ENCODE measurements around the gene ATXN3.
A peak's percentile ranks its signal among the peaks of the same experiment; 100 is the strongest.
"Not testable (repeated sequence)": the region's sequence is repeated elsewhere in the genome, so short reads cannot be mapped to it uniquely, and the experiment has no call there.

The ATXN3 gene

DNA sequence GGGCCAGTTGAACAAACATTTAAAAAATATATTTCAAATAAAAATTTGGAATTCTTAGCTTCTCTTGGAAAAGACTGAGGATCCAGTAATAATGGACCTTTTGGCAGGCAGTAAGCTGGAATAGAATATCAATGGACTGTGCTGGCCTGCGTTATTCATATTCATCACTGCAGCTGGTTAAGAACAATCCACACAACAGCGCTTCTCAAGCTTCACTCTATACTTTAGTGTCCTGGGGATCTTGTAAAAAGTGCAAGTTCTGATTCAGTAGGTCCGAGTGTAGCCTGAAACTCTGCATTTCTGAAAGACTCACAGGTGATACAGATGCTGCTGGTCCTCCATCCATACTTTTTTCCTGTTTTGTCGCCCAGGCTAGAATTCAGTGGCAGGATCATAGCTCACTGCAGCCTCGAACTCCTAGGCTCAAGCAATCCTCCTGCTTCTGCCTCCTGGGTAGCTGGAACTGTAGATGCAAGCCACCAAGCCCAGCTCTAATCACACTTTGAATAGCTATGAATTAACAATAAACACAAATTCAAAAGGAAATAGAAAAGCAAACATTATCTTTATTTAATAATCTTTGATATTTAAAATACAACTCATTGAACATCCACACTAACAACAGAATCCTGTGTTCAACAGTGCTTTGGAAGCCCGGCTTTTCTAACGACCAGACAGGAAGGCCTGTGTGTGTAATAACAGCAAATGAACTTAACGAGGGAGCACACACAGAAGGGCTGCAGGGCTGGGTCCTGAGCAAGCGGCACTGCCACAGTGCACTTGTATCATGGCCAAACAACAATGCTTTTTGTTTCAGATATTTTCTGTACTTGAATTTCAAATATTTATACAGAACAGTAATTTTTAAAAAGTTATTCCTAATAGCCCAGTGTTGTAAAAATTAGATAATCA lies 48.1 kb downstream of the ATXN3 start:
- DNase-seq, result peak; percentile 11

GRCh38 chr14:92049781-92050180 lies 56.6 kb downstream of the ATXN3 start:
- DNase-seq, result no peak

DNA sequence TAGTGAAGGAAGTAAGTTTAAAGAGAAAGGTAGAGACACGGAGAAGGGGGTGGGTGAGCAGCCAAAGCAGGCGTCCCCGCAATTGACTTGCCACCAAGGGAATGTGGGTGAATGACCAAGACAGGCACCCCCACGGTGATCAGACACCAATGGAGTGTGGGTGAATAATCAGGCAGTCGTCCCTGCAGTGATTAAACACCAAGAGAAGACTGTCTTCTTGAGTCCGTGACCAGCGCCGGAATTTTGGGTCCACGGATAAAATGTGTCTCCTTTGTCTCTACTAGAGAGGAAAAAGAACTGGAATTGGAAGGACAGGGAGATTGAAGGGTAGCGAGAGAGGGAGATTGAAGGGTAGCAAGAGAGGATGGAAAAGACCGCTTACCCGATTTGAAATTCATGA lies 57.2 kb downstream of the ATXN3 start:
- not testable (repeated sequence) for DNase-seq

GRCh38 chr14:92045904-92046303 lies 60.5 kb downstream of the ATXN3 start:
- DNase-seq, result not testable (repeated sequence)

DNA sequence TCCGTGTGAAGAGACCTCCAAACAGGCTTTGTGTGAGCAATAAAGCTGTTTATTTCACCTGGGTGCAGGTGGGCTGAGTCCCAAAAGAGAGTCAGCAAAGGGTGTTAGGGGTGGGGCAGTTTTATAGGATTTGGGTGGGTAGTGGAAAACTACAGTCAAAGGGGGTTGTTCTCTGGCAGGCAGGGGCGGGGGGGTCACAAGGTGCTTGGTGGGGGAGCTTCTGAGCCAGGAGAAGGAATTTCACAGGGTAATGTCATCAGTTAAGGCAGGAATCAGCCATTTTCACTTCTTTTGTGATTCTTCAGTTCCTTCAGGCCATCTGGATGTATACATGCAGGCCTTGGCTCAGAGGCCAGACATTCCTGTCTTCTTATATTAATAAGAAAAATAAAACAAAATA lies 64.6 kb downstream of the ATXN3 start:
- not testable (repeated sequence) for DNase-seq

DNA sequence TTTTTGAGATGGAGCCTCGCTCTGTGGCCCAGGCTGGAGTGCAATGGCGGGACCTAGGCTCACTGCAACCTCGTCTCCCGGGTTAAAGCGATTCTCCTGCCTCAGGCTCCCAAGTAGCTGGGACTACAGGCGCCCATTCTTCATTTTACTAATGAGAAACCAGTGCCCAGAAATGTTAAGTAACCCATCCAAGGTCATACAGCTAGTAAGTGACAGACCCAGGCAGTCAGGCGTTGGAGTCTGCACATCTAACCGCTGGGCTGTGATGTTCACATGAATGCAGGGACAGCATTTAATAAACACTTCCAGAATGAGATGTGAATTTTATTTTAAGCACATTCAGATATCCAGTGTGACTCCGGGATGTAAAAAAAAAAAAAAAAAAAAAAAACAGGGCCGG lies 65.2 kb downstream of the ATXN3 start:
- DNase-seq, result no peak

DNA sequence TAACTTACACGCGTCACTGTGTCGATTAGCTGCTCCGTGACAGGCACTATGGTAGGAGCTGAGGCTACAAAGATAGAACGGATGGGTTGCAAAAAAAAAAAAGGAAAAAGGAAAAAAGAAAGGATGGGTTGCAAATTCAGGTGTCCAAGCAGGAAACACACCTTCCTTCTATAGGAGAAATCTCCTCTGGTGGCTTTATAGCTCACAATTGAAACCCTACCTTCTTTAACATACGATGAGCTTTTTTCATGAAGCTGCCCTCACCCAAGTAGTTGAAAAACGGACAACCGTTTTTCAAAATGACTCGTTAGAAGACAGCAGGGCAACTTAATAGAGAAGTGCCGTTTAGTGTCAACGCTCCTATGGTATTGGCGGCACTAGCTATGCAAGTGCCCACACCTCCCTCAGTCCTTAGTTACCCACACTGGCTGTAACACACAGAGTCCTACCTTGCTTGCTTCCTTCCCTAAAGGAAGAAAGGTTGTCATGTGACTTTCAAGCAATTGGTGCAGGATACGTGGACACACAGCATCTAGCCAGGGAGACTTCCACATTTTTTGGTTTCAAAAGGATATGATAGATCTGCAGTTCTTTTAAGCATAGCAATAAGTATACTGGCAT lies 65.8 kb downstream of the ATXN3 start:
- DNase-seq, result peak; percentile 39

DNA sequence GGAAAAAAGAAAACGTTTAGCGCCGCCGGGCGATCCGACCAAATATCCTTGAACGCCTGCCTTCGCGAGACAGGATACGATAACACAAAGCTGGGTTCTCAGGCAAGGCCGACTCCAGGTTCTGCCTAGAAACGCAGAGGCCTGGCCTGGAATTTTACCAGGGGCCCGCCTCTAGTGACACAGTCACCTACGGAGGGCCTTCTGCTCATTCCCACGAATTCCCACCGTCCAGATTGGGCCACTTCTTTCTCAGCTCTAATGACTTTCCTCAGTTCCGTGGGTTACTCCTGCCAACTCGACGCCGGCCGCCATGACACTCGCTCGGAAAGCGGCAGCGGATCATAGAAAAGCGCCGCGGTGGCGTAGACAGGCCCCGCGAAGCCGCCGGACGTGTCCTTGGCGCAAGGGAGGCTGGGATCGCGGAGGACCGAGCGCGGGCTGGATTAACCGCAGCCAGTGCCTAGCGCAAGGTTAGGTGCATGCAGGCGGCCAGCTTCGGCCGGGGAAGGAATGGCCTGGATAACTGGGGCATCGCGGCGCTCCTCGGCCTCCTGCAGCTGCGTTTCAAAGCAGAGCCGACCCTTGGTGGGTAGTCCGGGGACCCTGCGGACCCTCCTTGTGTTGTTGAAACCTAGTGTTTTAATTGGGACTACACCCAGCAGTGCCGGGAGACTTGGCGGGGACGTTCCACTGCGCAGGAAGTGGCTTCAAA lies 66.5 kb downstream of the ATXN3 start, which contains the start of gene TRIP11:
TSS of gene TRIP11 (minus strand) at position 341 of the 712 bp plus-strand sequence. CDS start 374 bp downstream, outside the sequence.
- DNase-seq, result peak; percentile 92

- DNase-seq, result no peak
Observed at GRCh38 chr14:92039063-92039718, 67.2 kb downstream of the ATXN3 start.

GRCh38 chr14:92037989-92038388 lies 68.4 kb downstream of the ATXN3 start:
- DNase-seq, result no peak

DNA sequence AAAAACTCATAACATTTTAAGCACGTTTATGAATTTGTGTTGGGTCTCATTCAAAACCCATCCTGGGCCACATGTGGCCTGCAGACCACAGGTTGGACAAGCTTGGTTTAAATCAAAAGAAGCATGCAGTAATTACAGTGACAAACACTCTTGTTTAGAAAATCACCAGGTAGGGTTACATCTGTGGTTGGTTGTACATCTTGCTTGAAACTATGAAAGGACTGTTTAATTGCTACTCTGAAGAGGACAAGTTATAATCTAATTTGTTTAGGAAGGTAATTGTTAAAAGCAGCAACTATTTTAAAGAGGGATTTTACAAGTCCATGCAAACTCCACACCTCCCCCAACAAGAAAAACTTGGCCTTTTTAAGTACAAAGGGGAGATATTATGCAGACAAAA lies 70.5 kb downstream of the ATXN3 start:
- no peak for DNase-seq

GRCh38 chr14:92033906-92034687 lies 72.3 kb downstream of the ATXN3 start:
- no peak for DNase-seq

GRCh38 chr14:92033433-92033832 lies 72.9 kb downstream of the ATXN3 start:
- no peak for DNase-seq

DNA sequence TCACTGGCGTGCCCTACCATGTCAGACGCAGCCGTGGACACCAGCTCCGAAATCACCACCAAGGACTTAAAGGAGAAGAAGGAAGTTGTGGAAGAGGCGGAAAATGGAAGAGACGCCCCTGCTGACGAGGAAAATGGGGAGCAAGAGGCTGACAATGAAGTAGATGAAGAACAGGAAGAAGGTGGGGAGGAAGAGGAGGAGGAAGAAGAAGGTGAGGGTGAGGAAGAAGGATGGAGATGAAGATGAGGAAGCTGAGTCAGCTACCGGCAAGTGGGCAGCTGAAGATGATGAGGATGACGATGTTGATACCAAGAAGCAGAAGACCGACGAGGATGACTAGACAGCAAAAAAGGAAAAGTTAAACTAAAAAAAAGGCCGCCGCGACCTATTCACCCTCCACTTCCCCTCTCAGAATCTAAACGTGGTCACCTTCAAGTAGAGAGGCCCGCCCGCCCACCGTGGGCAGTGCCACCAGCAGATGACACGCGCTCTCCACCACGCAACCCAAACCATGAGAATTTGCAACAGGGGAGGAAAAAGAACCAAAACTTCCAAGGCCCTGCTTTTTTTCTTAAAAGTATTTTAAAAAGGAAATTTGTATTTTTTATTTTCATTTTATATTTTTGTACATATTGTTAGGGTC lies 79.7 kb downstream of the ATXN3 start:
- DNase-seq, result no peak

- no peak for DNase-seq
Observed at GRCh38 chr14:92022036-92022435, 84.3 kb downstream of the ATXN3 start.

DNA sequence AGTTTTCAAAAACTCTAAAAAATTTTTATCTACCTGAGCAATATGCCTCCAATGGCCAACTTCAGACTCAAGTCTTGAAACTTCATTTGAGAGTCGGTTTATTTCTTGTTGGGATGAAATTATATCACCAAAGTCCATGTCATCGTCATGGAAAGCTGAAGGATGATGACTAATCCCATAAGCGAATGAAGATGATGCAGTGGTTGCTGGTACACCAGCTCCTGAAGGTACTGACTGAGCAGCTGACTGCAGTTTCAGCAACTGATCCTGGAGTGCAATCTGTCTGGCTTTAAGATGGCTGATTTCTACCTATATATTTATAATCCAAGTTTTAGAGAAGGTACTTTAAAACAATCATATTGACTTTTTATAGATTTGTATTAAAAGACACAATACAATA lies 84.9 kb downstream of the ATXN3 start:
- DNase-seq, result no peak

- no peak for DNase-seq
Observed at GRCh38 chr14:92014040-92014439, 92.3 kb downstream of the ATXN3 start.

DNA sequence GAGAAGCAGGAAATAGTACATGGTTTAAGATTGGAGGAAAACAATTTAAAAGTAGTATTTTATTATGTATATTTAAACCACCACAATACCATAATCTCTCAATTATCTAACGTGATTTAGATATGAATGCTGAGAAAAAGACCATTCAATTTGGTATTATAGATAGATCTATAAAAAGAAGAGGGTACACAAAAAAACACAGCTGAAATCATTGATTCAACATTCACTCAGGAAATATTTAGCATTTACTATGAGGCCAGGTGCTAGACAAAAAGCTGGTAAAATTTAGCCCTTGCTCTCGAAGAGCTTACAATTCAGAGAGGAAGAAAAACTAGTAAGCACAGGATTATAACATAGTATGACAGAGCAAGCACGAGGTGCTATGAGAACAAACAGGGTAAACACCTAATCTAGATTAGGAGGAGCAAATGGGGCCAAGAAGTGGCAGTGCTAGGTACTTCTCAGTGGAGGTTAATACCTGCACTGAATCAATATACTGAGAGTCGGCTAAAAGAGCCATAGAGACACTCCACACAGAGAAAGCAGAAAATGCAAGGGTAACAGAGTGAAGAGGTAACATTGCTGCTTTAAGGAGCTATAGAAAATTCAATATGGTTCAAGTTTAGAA lies 94.1 kb downstream of the ATXN3 start:
- DNase-seq, result no peak

- DNase-seq, result no peak
Observed at GRCh38 chr14:92010644-92011043, 95.7 kb downstream of the ATXN3 start.

DNA sequence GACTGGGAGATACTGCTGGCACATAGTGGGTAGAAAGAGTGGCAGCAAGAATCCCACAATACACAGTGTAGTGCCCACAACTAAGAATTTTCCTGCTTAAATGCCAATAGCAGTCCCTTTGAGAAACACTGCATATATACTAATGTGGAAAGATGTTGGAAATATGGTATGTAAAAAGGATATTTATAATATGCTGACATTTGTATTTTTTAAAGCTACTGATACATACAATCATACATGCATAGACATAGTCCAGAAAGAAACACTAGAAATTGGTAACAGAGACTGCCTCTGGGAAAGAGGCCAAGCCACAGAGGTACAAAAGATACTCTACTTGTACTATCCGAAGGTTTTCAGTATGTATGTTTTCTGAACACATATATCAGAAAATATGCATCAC lies 96.8 kb downstream of the ATXN3 start:
- DNase-seq, result no peak

All from midbrain (tissue), 1 donor.